Activated naive CD8-positive, alpha-beta T cell treated with anti-CD3 and anti-CD28 coated beads, Interleukin-2, amount 50 U/mL, for 24 hours (primary cell): ENCODE results near the gene EXOSC10.
A peak's percentile ranks its signal among the peaks of the same experiment; 100 is the strongest.

Experiments used
- ATAC-seq: fragments of 150-1000 bp; cut with Tn5 transposase; one replicate; pipeline ENCODE4 v1.10.0; 2021
- DNase-seq: peaks from one replicate; pipeline ENCODE4 v3.0.0; 2021
- H3K27ac Mint-ChIP-seq: one replicate; pipeline ENCODE4 v1.8.0; 2021; ENCODE audit warnings: mild to moderate bottlenecking, mixed read lengths
- H3K27me3 Mint-ChIP-seq: one replicate; pipeline ENCODE4 v1.8.0; 2021; ENCODE audit warnings: mixed read lengths
- H3K36me3 Mint-ChIP-seq: one replicate; pipeline ENCODE4 v1.8.0; 2021; ENCODE audit warnings: low read depth, mixed read lengths
- H3K4me1 Mint-ChIP-seq: one replicate; pipeline ENCODE4 v1.8.0; 2021; ENCODE audit warnings: mixed read lengths
- H3K4me3 Mint-ChIP-seq: one replicate; pipeline ENCODE4 v1.8.0; 2021; ENCODE audit warnings: mild to moderate bottlenecking, moderate library complexity, mixed read lengths
- H3K9me3 Mint-ChIP-seq: one replicate; pipeline ENCODE4 v1.8.0; 2021; ENCODE audit warnings: mixed read lengths

Gene EXOSC10

GRCh38 chr1:11099310-11100148 is at the start of gene EXOSC10:
Gene EXOSC10, minus strand, starts transcription at chr1:11099869. Its CDS starts 38 bp downstream, at chr1:11099831.
- H3K4me1 Mint-ChIP-seq, result peaks cover 11% of the 10 kb centered on the region
- peak within 1 kb of the TSS; percentile 91 for H3K27ac Mint-ChIP-seq
- peak; percentile 95 for DNase-seq
- H3K4me3 Mint-ChIP-seq, result peak within 1 kb of the TSS; percentile 93
- peak; percentile 94 for ATAC-seq
- peaks cover 13% of the 10 kb centered on the region for H3K36me3 Mint-ChIP-seq
- H3K9me3 Mint-ChIP-seq, result no peaks in the 10 kb centered on the region
- H3K27me3 Mint-ChIP-seq, result no peaks in the 10 kb centered on the region

- Mint-ChIP-seq H3K27me3 (no peaks in the 10 kb centered on the region), H3K4me1 (peaks cover 29% of the 10 kb centered on the region), H3K27ac (no peak overlapping the region), H3K4me3 (no peak overlapping the region), H3K9me3 (no peaks in the 10 kb centered on the region), H3K36me3 (peaks cover 46% of the 10 kb centered on the region)
- DNase-seq (no peak), ATAC-seq (no peak)
Measured at GRCh38 chr1:11147197-11147770, 47.6 kb upstream of the EXOSC10 start.

- Mint-ChIP-seq H3K4me3 (no peak overlapping the region), H3K4me1 (peaks cover 29% of the 10 kb centered on the region), H3K9me3 (no peaks in the 10 kb centered on the region), H3K27me3 (no peaks in the 10 kb centered on the region), H3K36me3 (peaks cover 43% of the 10 kb centered on the region), H3K27ac (no peak overlapping the region)
- no peak for DNase-seq
- no peak for ATAC-seq
Measured at GRCh38 chr1:11145741-11146140, 46.1 kb upstream of the EXOSC10 start.

GRCh38 chr1:11144570-11145256 is 45.0 kb upstream of the EXOSC10 start:
- Mint-ChIP-seq H3K27ac (peak overlapping the region; percentile 92), H3K27me3 (no peaks in the 10 kb centered on the region), H3K9me3 (no peaks in the 10 kb centered on the region), H3K4me3 (no peak overlapping the region), H3K36me3 (peaks cover 35% of the 10 kb centered on the region), H3K4me1 (peaks cover 29% of the 10 kb centered on the region)
- no peak for DNase-seq
- no peak for ATAC-seq

- no peaks in the 10 kb centered on the region for H3K9me3 Mint-ChIP-seq
- H3K27ac Mint-ChIP-seq, result peak overlapping the region; percentile 92
- H3K36me3 Mint-ChIP-seq, result peaks cover 31% of the 10 kb centered on the region
- H3K27me3 Mint-ChIP-seq, result no peaks in the 10 kb centered on the region
- DNase-seq, result no peak
- ATAC-seq, result peak; percentile 91
- peaks cover 29% of the 10 kb centered on the region for H3K4me1 Mint-ChIP-seq
- H3K4me3 Mint-ChIP-seq, result no peak overlapping the region
Measured at GRCh38 chr1:11143907-11144306, 44.2 kb upstream of the EXOSC10 start.

GRCh38 chr1:11143401-11143800 is 43.7 kb upstream of the EXOSC10 start:
- Mint-ChIP-seq H3K9me3 (no peaks in the 10 kb centered on the region), H3K27me3 (no peaks in the 10 kb centered on the region), H3K4me3 (no peak overlapping the region), H3K27ac (peak overlapping the region; percentile 92), H3K36me3 (peaks cover 33% of the 10 kb centered on the region), H3K4me1 (peaks cover 29% of the 10 kb centered on the region)
- DNase-seq, result no peak
- no peak for ATAC-seq

GRCh38 chr1:11142618-11143391 is 43.1 kb upstream of the EXOSC10 start:
- Mint-ChIP-seq H3K27me3 (no peaks in the 10 kb centered on the region), H3K4me3 (peak overlapping the region; percentile 22), H3K27ac (peak overlapping the region; percentile 92), H3K4me1 (peaks cover 29% of the 10 kb centered on the region), H3K9me3 (no peaks in the 10 kb centered on the region), H3K36me3 (peaks cover 33% of the 10 kb centered on the region)
- DNase-seq (no peak), ATAC-seq (peak; percentile 8)

- H3K4me1 Mint-ChIP-seq, result peaks cover 16% of the 10 kb centered on the region
- H3K27ac Mint-ChIP-seq, result no peak overlapping the region
- H3K27me3 Mint-ChIP-seq, result no peaks in the 10 kb centered on the region
- H3K36me3 Mint-ChIP-seq, result peaks cover 24% of the 10 kb centered on the region
- H3K9me3 Mint-ChIP-seq, result no peaks in the 10 kb centered on the region
- ATAC-seq (no peak), DNase-seq (no peak)
- no peak overlapping the region for H3K4me3 Mint-ChIP-seq
Measured at GRCh38 chr1:11138952-11139351, 39.3 kb upstream of the EXOSC10 start.

- peaks cover 15% of the 10 kb centered on the region for H3K36me3 Mint-ChIP-seq
- DNase-seq (no peak), ATAC-seq (no peak)
- no peak overlapping the region for H3K4me3 Mint-ChIP-seq
- no peak overlapping the region for H3K27ac Mint-ChIP-seq
- peaks cover 7% of the 10 kb centered on the region for H3K4me1 Mint-ChIP-seq
- H3K27me3 Mint-ChIP-seq, result no peaks in the 10 kb centered on the region
- no peaks in the 10 kb centered on the region for H3K9me3 Mint-ChIP-seq
Measured at GRCh38 chr1:11138029-11138428, 38.4 kb upstream of the EXOSC10 start.

GRCh38 chr1:11134898-11135266 is 35.2 kb upstream of the EXOSC10 start:
- peaks cover 30% of the 10 kb centered on the region for H3K36me3 Mint-ChIP-seq
- H3K4me1 Mint-ChIP-seq, result no peaks in the 10 kb centered on the region
- no peaks in the 10 kb centered on the region for H3K9me3 Mint-ChIP-seq
- H3K27me3 Mint-ChIP-seq, result no peaks in the 10 kb centered on the region
- DNase-seq (no peak), ATAC-seq (no peak)
- no peak overlapping the region for H3K4me3 Mint-ChIP-seq
- H3K27ac Mint-ChIP-seq, result no peak overlapping the region

GRCh38 chr1:11134251-11134897 is 34.7 kb upstream of the EXOSC10 start:
- Mint-ChIP-seq H3K27me3 (no peaks in the 10 kb centered on the region), H3K36me3 (peaks cover 35% of the 10 kb centered on the region), H3K4me1 (no peaks in the 10 kb centered on the region), H3K27ac (no peak overlapping the region), H3K4me3 (no peak overlapping the region), H3K9me3 (no peaks in the 10 kb centered on the region)
- ATAC-seq, result no peak
- no peak for DNase-seq

- Mint-ChIP-seq H3K27ac (no peak overlapping the region), H3K27me3 (no peaks in the 10 kb centered on the region), H3K9me3 (no peaks in the 10 kb centered on the region), H3K4me3 (no peak overlapping the region), H3K36me3 (peaks cover 38% of the 10 kb centered on the region), H3K4me1 (no peaks in the 10 kb centered on the region)
- ATAC-seq, result no peak
- no peak for DNase-seq
Measured at GRCh38 chr1:11132563-11133293, 33.1 kb upstream of the EXOSC10 start.

- H3K27ac Mint-ChIP-seq, result no peak overlapping the region
- no peaks in the 10 kb centered on the region for H3K4me1 Mint-ChIP-seq
- ATAC-seq, result no peak
- no peaks in the 10 kb centered on the region for H3K27me3 Mint-ChIP-seq
- DNase-seq, result no peak
- H3K36me3 Mint-ChIP-seq, result peaks cover 42% of the 10 kb centered on the region
- no peak overlapping the region for H3K4me3 Mint-ChIP-seq
- no peaks in the 10 kb centered on the region for H3K9me3 Mint-ChIP-seq
Measured at GRCh38 chr1:11131816-11132215, 32.1 kb upstream of the EXOSC10 start.
